Jurkat, Clone E6-1 (cell line): ENCODE results near the gene MEGF6.

Experiments used
- DNase-seq: peaks from one replicate; pipeline ENCODE4 v3.0.0-alpha.2; 2011; ENCODE audit warnings: low read depth, low spot score
- H3K4me3 ChIP-seq: 2 replicates; pipeline ENCODE4 v1.5.1; 2011; ENCODE audit warnings: mild to moderate bottlenecking, low read length, control low read depth, moderate library complexity

Gene MEGF6

GRCh38 chr1:3649342-3650247 is 38.3 kb upstream of the MEGF6 start, which contains the start of gene WRAP73:
Gene WRAP73 (minus strand): TSS chr1:3650103. CDS start chr1:3649999, 104 bp downstream.
- peak within 1 kb of the TSS; percentile 69 for H3K4me3 ChIP-seq
- peak; percentile 86 for DNase-seq

- no peak overlapping the region for H3K4me3 ChIP-seq
- no peak for DNase-seq
Measured at GRCh38 chr1:3646596-3646995, 35.3 kb upstream of the MEGF6 start.

DNA sequence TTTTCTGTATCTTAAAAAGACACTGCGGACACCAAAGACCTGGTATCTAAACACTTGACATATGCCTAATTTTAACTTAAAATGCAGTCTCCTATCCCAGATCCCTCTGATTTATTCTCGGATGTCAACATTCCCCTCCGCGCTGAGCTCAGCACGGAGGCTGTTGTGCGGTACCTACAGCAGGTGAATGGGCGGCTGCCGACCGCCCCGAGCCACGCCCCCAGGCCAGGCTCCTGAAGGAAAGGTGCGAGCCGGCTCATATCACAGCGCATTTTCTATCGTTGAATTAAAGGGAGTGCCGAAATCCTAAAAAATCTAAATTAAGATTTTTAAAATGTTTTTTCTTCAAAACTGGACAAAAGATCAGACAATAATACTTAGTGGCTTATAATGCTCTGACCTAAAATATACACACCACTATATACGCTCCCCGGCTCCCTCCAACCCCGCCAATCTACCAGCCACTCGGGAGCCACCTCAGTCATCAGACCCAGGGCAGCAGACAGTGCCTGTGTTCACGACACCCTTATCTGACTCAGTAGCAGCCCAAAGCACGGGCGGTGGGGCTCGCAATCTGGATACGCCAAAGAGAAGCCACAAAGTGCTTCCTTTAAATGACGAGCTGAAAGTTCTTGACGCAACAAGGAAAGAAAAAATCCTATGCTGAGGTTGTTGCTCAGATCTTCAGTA is 34.5 kb upstream of the MEGF6 start:
- DNase-seq: no peak
- H3K4me3 ChIP-seq: no peak overlapping the region

GRCh38 chr1:3645247-3645646 is 33.9 kb upstream of the MEGF6 start:
- H3K4me3 ChIP-seq: no peak overlapping the region
- DNase-seq: no peak

DNA sequence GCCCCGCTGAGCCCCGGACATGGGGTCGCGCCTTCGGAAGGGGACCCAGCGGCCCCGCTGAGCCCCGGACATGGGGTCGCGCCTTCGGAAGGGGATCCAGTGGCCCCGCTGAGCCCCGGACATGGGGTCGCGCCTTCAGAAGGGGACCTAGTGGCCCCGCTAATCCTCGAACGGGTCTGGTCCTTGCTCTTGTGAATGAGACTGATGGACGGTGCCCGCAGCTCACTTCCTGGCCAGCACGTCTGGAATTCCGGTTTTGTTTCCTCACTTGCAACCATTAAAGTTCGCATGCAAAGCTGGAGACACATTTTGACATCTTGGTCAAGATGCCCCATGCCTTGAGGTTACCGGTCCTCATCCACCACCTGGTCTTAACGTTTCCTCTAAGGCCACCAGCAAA is 33.0 kb upstream of the MEGF6 start:
- DNase-seq: no peak
- no peak overlapping the region for H3K4me3 ChIP-seq

DNA sequence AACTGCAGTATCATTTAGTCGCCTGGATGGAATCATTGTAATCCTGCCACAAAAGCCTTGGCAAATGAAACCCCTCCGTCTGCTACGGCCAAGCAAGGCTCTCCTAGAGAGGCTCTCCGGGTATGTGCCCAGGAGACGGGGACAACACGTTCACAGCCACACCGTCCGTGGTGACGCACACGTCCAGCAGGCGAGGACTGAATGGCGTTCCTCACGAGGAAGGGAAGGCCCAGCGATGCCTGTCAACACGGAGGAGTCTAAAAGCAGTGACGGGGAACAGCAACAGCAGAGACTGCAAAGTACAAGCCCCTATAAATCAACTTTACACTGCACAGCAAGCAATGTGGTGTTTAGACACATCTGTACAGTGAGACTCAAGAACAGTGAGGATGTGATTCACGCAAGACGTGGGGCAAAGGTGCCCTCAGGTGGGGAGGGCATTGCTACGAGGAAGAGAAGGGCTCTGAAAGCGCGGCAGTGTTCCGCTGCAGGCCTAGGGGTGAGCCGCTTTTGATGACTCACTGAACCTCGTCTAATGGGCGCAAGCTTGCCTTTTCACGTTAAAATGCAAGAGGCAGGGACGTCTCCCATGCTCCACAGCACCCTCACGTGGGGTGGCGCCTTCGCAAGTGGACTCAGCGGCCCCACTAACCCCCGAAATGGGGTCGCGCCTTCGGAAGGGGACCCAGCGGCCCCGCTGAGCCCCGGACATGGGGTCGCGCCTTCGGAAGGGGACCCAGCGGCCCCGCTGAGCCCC is 31.8 kb upstream of the MEGF6 start:
- DNase-seq: no peak

GRCh38 chr1:3641816-3642215 is 30.5 kb upstream of the MEGF6 start:
- no peak overlapping the region for H3K4me3 ChIP-seq
- no peak for DNase-seq

More for the DNA sequence above, 31.8 kb upstream of the MEGF6 start:
- no peak overlapping the region for H3K4me3 ChIP-seq

DNA sequence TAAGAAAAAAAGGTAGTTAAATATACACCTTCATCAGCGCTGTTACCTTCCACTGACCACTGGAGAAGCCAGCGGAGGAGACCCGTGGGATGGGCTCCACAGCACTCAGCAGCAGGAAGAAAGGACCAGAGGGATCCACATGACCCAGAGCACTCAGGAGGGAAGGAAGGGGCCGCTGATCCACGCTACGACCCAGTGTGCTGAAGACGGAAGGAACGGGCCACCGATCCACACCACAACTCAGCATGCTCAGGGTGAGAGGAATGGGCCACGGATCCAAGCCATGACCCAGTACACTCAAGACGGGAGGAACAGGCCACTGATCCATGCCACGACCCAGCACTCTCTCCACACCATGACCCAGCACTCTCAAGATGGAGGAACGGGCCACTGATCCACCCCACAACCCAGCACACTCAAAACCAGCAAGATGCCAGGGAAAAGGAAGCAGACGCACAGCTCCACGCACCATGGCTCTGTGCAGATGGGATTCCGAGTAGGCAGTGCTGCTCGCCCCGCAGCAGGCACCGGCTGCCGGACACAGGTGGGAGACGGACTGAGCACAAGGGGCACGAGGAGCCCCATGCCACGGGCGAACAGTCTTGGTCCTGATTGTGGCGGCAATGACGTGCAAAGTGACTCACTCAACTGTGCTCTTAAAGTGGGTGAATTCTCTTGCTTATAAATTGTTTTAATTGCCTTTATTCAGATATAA is 29.9 kb upstream of the MEGF6 start:
- no peak for DNase-seq
- no peak overlapping the region for H3K4me3 ChIP-seq

DNA sequence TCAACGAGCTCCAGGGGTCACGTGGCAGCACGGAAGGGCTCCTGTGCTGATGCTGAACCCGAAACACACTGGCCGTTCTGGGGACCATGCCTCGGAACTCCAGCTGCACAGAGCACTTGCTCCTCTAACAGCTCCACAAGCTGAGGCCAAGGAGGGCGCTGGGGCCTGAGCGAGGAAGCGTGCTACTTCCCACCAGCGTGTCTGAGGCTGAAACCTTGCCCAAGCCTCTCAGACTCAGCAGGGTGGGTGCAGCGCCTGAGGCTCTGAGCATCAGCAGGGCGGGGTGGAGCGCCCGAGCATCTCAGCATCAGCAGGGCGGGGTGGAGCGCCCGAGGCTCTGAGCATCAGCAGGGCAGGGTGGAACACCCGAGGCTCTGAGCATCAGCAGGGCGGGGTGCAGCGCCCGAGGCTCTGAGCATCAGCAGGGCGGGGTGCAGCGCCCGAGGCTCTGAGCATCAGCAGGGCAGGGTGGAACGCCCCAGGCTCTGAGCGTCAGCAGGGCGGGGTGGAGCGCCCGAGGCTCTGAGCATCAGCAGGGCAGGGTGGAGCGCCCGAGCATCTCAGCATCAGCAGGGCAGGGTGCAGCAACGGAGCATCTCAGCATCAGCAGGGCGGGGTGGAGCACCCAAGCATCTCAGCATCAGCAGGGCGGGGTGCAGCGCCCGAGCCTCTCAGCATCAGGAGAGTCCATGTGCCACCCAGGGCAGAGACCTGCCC is 29.0 kb upstream of the MEGF6 start:
- H3K4me3 ChIP-seq: no peak overlapping the region
- no peak for DNase-seq

GRCh38 chr1:3639397-3639911 is 28.1 kb upstream of the MEGF6 start:
- no peak for DNase-seq
- H3K4me3 ChIP-seq: no peak overlapping the region

DNA sequence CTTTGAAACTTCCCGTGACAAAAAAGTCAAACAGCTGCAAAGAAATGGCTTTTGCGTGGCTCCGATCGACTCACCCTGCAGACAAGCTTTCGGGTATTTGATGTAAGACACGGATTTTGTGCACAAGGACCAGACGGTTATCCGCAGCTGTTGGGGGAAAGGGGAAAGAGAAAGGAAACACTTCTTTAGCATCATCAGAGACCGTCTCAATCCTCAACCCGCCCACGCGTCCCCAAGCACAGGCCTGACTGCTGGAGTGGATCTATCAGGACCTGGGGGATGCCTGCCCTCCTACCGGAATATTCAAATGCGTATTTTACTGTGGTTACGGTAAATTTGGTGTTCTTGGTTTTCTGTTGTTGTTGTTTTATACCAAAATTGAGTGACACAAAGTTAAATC is 27.4 kb upstream of the MEGF6 start:
- no peak overlapping the region for H3K4me3 ChIP-seq
- DNase-seq: no peak

- no peak overlapping the region for H3K4me3 ChIP-seq
Measured at GRCh38 chr1:3638027-3638426, 26.7 kb upstream of the MEGF6 start.

DNA sequence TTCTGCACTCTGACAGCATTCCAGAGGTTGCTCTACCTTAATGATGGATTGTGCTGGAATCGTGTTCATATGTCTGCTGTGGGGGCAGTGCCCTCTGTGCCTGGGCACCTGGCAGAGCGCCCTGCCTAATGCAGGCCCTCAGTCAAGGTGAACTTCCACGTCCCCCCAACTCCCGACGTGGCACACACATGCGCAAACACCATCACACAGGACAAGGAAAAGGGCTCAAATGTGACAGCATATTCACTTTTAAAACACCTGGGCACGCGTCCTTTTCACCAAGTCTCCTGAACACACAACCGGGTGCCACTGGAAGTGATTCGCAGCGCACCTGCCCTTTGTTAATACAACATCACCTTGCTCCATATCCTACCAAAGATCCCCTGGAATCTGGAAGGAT is 25.2 kb upstream of the MEGF6 start:
- no peak for DNase-seq

More at GRCh38 chr1:3638027-3638426, 26.7 kb upstream of the MEGF6 start:
- no peak for DNase-seq

DNA sequence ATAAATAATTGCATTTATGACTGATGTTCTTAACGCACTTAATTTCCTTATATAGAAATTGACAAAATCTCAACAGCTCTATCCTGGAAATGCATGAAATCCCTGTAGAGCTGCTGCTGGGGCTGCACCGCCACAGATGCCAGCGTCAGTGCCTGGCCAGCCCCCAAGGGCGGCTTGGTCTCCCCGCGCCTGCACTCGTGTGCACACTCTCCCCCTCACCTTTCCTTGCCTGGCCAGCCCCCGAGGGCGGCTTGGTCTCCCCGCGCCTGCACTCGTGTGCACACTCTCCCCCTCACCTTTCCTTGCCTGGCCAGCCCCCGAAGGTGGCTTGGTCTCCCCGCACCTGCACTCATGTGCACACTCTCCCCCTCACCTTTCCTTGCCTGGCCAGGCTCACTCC is 24.8 kb upstream of the MEGF6 start:
- no peak for DNase-seq
- H3K4me3 ChIP-seq: no peak overlapping the region

More for the DNA sequence above, 25.2 kb upstream of the MEGF6 start:
- no peak overlapping the region for H3K4me3 ChIP-seq

DNA sequence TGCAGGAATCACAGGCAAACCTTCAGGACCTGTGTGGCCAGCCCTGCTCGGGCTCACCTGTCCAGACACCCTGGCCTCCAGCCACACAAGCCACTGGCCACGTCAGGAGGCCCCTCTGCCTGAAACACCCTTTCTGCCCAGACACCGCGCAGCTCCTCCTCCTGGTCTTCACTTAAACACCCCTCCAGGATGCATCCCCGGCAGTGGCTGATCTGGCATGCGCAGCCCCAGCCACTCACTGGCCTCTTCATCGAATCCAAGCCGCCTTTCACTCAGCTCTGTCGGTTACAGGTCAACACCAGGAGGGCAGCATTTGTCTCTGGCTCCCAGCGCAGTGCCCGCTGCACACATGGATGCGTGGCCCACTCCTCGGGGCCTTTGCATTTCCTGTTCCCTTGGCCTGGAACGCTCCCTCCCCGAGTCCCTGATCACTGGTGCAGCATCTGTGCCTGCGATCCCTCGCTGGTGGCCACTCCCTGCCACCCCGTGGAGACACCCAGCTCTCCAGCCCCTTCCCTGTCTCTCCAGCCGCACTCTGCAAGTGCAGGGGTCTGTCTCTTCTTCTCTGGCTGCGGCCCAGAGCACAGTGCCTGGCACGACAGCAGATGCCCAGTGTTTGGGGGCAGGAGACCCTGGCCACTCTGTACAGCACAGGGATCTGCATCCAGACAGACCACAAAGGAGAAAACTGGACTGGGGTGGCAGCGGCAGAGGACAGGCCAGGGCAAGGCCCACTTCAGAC is 22.9 kb upstream of the MEGF6 start:
- DNase-seq: no peak
- H3K4me3 ChIP-seq: no peak overlapping the region

GRCh38 chr1:3633344-3634058 is 22.2 kb upstream of the MEGF6 start:
- no peak overlapping the region for H3K4me3 ChIP-seq
- no peak for DNase-seq

DNA sequence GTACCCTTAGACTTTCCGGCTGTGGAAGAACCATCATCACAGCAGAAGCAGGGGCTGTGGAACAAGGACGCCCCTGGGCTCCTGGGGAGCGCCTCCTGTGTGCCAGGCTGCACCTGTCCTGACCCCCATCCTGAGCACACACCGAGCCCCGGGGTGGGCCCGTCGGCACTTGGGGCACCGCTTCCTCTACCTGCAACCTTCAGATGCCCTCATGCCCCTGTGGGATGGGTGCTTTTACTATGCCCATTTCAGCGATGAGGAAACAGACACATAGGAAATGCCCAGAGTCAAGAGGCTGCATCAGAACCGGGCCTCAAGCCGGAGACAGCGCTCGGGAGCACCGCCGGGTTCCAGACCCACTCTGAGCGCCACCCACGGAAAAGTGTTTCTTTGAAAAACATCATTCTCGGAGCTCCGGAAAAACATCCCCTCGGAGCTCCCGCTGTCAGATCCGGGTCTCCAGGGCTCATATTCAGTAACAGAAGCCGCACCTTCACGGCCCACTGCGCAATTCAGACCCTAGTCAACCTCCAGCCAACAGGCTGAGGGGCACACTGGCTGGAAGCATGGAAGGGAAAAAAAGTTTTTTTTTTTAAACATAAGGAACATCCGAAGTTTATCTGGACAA is 21.5 kb upstream of the MEGF6 start:
- no peak for DNase-seq

More for the DNA sequence above, 21.5 kb upstream of the MEGF6 start:
- H3K4me3 ChIP-seq: no peak overlapping the region
